DOHH2 (cell line): ENCODE data around the gene DNAH11.

ENCODE experiments used
- H3F3A ChIP-seq: fragments of 200-600 bp; sonication (generic), shearing (Covaris generic); 2 replicates; pipeline ENCODE4 v1.6.0; 2016; ENCODE audit warnings: antibody characterized with exemption, mild to moderate bottlenecking; ENCODE audit not compliant: control insufficient read depth, insufficient read depth
- H3K27ac ChIP-seq: fragments of 200-600 bp; sonication (generic); 2 replicates; pipeline ENCODE4 v1.5.1; 2014; ENCODE audit warnings: low read depth, mild to moderate bottlenecking, low read length, moderate library complexity
- H3K27me3 ChIP-seq: fragments of 200-600 bp; sonication (generic); 2 replicates; pipeline ENCODE4 v1.6.1; 2014; ENCODE audit warnings: mild to moderate bottlenecking, low read length, mixed read lengths; ENCODE audit not compliant: control insufficient read depth
- H3K36me3 ChIP-seq: fragments of 200-600 bp; sonication (generic); 2 replicates; pipeline ENCODE4 v1.6.1; 2014; ENCODE audit warnings: mild to moderate bottlenecking, low read length, moderate library complexity, mixed read lengths; ENCODE audit not compliant: control insufficient read depth
- H3K4me1 ChIP-seq: fragments of 200-600 bp; sonication (generic); 2 replicates; pipeline ENCODE4 v1.6.1; 2014; ENCODE audit warnings: mild to moderate bottlenecking, low read length, mixed read lengths; ENCODE audit not compliant: control insufficient read depth
- H3K4me2 ChIP-seq: fragments of 200-600 bp; sonication (generic); 2 replicates; pipeline ENCODE4 v1.6.0; 2014; ENCODE audit warnings: mild to moderate bottlenecking, low read length, moderate library complexity
- H3K4me3 ChIP-seq: fragments of 200-600 bp; sonication (generic); 2 replicates; pipeline ENCODE4 v1.5.1; 2014; ENCODE audit warnings: mild to moderate bottlenecking, low read length, mixed read lengths
- H3K79me2 ChIP-seq: fragments of 200-600 bp; sonication (generic); 2 replicates; pipeline ENCODE4 v1.6.1; 2014; ENCODE audit warnings: mild to moderate bottlenecking, low read length, mixed read lengths; ENCODE audit not compliant: control insufficient read depth
- H3K9me2 ChIP-seq: fragments of 200-600 bp; sonication (generic); replicated peaks from 2 replicates; pipeline ENCODE4 v1.6.1; 2014; ENCODE audit warnings: mild to moderate bottlenecking, low read length, mixed read lengths; ENCODE audit not compliant: control insufficient read depth
- H3K9me3 ChIP-seq: fragments of 200-600 bp; sonication (generic); 2 replicates; pipeline ENCODE4 v1.6.1; 2014; ENCODE audit warnings: antibody characterized with exemption, low read length, mixed read lengths; ENCODE audit not compliant: control insufficient read depth, insufficient read depth
- H4K20me1 ChIP-seq: fragments of 200-600 bp; sonication (generic); 2 replicates; pipeline ENCODE4 v1.6.0; 2014; ENCODE audit warnings: low read depth, mild to moderate bottlenecking, antibody characterized with exemption, low read length, moderate library complexity; ENCODE audit not compliant: control insufficient read depth, insufficient read depth
- CTCF ChIP-seq: fragments of 200-600 bp; sonication (generic); IDR thresholded peaks from one replicate; pipeline ENCODE4 v1.5.1; 2014; ENCODE audit warnings: antibody characterized with exemption, mild to moderate bottlenecking, low read depth, low read length; ENCODE audit not compliant: poor library complexity, severe bottlenecking
- EZH2phosphoT487 ChIP-seq: fragments of 200-600 bp; sonication (generic); IDR thresholded peaks from 2 replicates; pipeline ENCODE4 v1.6.1; 2017; ENCODE audit warnings: borderline replicate concordance, mild to moderate bottlenecking, antibody characterized with exemption, low read length, moderate library complexity, mixed read lengths

Gene DNAH11

GRCh38 chr7:21587139-21587784, 44.4 kb downstream of the DNAH11 start:
- Histone ChIP-seq H3K27me3 (0 out of 2 replicates have a peak, but pooled peaks cover 2% of the 10 kb centered on the region), H3K79me2 (no peaks in the 10 kb centered on the region), H3K4me1 (no peaks in the 10 kb centered on the region), H3K4me2 (no peak overlapping the region), H3K9me3 (no peaks in the 10 kb centered on the region), H3F3A (no peaks in the 10 kb centered on the region), H4K20me1 (no peaks in the 10 kb centered on the region), H3K27ac (no peak overlapping the region), H3K4me3 (no peak overlapping the region), H3K36me3 (no peaks in the 10 kb centered on the region), H3K9me2 (no peaks in the 10 kb centered on the region)
- TF ChIP-seq EZH2phosphoT487 (no peak), CTCF (no peak)

GRCh38 chr7:21596801-21597200, 54.0 kb downstream of the DNAH11 start:
- H4K20me1 ChIP-seq = no peaks in the 10 kb centered on the region
- TF ChIP-seq EZH2phosphoT487 = no peak
- no peak for TF ChIP-seq CTCF
- no peak overlapping the region for H3K4me3 ChIP-seq
- H3K4me1 ChIP-seq = no peaks in the 10 kb centered on the region
- no peaks in the 10 kb centered on the region for H3K27me3 ChIP-seq
- H3K79me2 ChIP-seq = no peaks in the 10 kb centered on the region
- H3K9me3 ChIP-seq = no peaks in the 10 kb centered on the region
- no peaks in the 10 kb centered on the region for H3F3A ChIP-seq
- H3K27ac ChIP-seq = no peak overlapping the region
- no peaks in the 10 kb centered on the region for H3K36me3 ChIP-seq
- H3K9me2 ChIP-seq = no peaks in the 10 kb centered on the region
- H3K4me2 ChIP-seq = no peak overlapping the region

- Histone ChIP-seq H3K27me3 (peaks cover 8% of the 10 kb centered on the region; the same call in 1 of the 2 replicates), H3K9me3 (no peaks in the 10 kb centered on the region), H3K9me2 (no peaks in the 10 kb centered on the region), H3K4me1 (no peaks in the 10 kb centered on the region), H3K4me2 (no peak overlapping the region), H3F3A (no peaks in the 10 kb centered on the region), H4K20me1 (no peaks in the 10 kb centered on the region), H3K79me2 (no peaks in the 10 kb centered on the region), H3K4me3 (no peak overlapping the region), H3K36me3 (no peaks in the 10 kb centered on the region), H3K27ac (no peak overlapping the region)
- TF ChIP-seq CTCF = no peak
These were observed 60.6 kb downstream of the DNAH11 start for GRCh38 chr7:21603462-21603861.
